H1 (cell line): ENCODE results near the gene ZP2. TPM values are rescaled to one million over a fixed set of nuclear protein-coding genes. Genes with fewer than 3 reads are reported as not detected.

Source experiments
- EP300 ChIP-seq, 2 experiments: IDR thresholded peaks; 1 replicate in 1 of 2; 2 replicates in 1 of 2; pipeline ENCODE4 v1.6.1; 2011 to 2012; ENCODE audit warnings: low read depth in 2 of 2, low read length in 2 of 2, mild to moderate bottlenecking in 2 of 2, borderline replicate concordance in 1 of 2, inconsistent platforms in 1 of 2, moderate library complexity in 1 of 2
- JUN ChIP-seq: IDR thresholded peaks from 2 replicates; pipeline ENCODE4 v1.6.1; 2011; ENCODE audit warnings: low read depth, mild to moderate bottlenecking, improper control_type of control experiment, low read length
- SAP30 ChIP-seq: fragments of 300-600 bp; sonication (generic); IDR thresholded peaks from 2 replicates; pipeline ENCODE4 v1.7.1; 2012; ENCODE audit warnings: low read length, moderate library complexity, mild to moderate bottlenecking, inconsistent platforms; ENCODE audit not compliant: insufficient read depth, insufficient replicate concordance
- SP2 ChIP-seq: IDR thresholded peaks from 2 replicates; pipeline ENCODE4 v1.6.1; 2012; ENCODE audit warnings: mild to moderate bottlenecking, low read length, inconsistent platforms
- YY1 ChIP-seq: IDR thresholded peaks from 2 replicates; pipeline ENCODE4 v1.6.1; 2011; ENCODE audit warnings: low read depth, mild to moderate bottlenecking, low read length
- polyA plus RNA-seq, 7 experiments: library from polyadenylated mRNA; depleted of rRNA in 3 of 7; stranded (reverse) in 5 of 7; unstranded in 2 of 7; fragments of >200 nt in 5 of 7; fragments of 200-250 nt in 2 of 7; gene quantifications; 1 replicate in 5 of 7; 2 replicates in 1 of 7; 4 replicates in 1 of 7; pipeline versions ENCODE4 v1.2.1 to v1.2.3, GENCODE V29; 2011 to 2013; ENCODE audit warnings: missing spikeins in 2 of 7, mixed read lengths in 2 of 7
- total RNA-seq: library from RNA; stranded (reverse); fragmentation: NEBNext Ultra II Directional; extraction: Animal tissue kit (Norgen Biotek cat#: 25700); gene quantifications from 2 replicates; pipeline ENCODE4 v1.2.1, GENCODE V29; 2021
- TF ChIP-seq, protein P1 (sequence below): fragments of 300-600 bp; sonication (generic); IDR thresholded peaks from 2 replicates; pipeline ENCODE4 v1.7.1; 2012; ENCODE audit warnings: low read length, moderate library complexity, mild to moderate bottlenecking, inconsistent platforms; ENCODE audit not compliant: insufficient replicate concordance
- TF ChIP-seq, protein P2 (sequence below): IDR thresholded peaks from 2 replicates; pipeline ENCODE4 v1.6.1; 2012; ENCODE audit warnings: inconsistent platforms
- TF ChIP-seq, protein P3 (sequence below): IDR thresholded peaks from 2 replicates; pipeline ENCODE4 v1.6.1; 2011; ENCODE audit warnings: low read length, improper control_type of control experiment

The ZP2 gene
- total and polyA plus RNA-seq, 2 of the 8 experiments (the other 6 are each of a cell fraction or from before 2014, with no cell fraction given) = not detected

DNA sequence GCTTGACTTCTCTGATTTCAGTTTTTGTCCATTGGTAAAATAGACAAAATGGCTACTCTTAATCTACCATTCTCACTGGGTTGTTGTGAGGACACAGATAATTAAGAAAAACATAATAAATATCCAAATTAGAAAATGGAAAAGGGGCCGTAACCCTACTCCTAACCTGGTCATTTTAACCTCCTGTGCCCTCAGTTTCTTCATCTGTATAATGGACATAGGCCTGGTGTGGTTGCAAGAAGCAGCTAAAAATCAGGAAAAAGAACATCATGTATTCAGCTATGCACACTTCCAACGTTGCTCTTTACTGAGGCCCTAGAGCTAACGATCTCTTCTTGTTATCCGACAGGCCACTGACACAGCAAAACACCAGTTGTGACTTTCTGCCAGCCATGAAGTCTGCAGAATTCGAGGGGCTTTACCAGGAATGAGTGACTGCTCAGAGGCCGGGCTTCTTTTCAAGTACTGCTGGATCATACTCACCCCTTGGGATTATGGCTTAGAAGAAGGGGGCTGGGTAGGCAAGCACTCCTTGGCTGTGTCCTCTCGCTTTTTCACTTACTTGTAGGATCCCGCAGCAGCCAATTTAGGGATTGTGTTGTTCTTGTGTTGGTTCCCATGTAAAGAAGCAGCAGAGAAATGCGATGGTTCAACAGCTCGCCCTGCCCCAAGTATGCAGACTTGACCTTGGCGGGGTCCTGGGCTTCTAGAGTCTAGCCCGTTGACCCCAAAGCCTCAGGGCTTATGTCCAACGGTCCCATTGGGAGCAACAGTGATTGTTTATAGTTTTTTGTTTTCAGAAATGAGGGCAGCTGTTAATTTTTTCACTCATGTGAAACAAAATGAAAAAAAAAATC, 32.0 kb downstream of the ZP2 start (continued):
- TF ChIP-seq, protein P1, sequence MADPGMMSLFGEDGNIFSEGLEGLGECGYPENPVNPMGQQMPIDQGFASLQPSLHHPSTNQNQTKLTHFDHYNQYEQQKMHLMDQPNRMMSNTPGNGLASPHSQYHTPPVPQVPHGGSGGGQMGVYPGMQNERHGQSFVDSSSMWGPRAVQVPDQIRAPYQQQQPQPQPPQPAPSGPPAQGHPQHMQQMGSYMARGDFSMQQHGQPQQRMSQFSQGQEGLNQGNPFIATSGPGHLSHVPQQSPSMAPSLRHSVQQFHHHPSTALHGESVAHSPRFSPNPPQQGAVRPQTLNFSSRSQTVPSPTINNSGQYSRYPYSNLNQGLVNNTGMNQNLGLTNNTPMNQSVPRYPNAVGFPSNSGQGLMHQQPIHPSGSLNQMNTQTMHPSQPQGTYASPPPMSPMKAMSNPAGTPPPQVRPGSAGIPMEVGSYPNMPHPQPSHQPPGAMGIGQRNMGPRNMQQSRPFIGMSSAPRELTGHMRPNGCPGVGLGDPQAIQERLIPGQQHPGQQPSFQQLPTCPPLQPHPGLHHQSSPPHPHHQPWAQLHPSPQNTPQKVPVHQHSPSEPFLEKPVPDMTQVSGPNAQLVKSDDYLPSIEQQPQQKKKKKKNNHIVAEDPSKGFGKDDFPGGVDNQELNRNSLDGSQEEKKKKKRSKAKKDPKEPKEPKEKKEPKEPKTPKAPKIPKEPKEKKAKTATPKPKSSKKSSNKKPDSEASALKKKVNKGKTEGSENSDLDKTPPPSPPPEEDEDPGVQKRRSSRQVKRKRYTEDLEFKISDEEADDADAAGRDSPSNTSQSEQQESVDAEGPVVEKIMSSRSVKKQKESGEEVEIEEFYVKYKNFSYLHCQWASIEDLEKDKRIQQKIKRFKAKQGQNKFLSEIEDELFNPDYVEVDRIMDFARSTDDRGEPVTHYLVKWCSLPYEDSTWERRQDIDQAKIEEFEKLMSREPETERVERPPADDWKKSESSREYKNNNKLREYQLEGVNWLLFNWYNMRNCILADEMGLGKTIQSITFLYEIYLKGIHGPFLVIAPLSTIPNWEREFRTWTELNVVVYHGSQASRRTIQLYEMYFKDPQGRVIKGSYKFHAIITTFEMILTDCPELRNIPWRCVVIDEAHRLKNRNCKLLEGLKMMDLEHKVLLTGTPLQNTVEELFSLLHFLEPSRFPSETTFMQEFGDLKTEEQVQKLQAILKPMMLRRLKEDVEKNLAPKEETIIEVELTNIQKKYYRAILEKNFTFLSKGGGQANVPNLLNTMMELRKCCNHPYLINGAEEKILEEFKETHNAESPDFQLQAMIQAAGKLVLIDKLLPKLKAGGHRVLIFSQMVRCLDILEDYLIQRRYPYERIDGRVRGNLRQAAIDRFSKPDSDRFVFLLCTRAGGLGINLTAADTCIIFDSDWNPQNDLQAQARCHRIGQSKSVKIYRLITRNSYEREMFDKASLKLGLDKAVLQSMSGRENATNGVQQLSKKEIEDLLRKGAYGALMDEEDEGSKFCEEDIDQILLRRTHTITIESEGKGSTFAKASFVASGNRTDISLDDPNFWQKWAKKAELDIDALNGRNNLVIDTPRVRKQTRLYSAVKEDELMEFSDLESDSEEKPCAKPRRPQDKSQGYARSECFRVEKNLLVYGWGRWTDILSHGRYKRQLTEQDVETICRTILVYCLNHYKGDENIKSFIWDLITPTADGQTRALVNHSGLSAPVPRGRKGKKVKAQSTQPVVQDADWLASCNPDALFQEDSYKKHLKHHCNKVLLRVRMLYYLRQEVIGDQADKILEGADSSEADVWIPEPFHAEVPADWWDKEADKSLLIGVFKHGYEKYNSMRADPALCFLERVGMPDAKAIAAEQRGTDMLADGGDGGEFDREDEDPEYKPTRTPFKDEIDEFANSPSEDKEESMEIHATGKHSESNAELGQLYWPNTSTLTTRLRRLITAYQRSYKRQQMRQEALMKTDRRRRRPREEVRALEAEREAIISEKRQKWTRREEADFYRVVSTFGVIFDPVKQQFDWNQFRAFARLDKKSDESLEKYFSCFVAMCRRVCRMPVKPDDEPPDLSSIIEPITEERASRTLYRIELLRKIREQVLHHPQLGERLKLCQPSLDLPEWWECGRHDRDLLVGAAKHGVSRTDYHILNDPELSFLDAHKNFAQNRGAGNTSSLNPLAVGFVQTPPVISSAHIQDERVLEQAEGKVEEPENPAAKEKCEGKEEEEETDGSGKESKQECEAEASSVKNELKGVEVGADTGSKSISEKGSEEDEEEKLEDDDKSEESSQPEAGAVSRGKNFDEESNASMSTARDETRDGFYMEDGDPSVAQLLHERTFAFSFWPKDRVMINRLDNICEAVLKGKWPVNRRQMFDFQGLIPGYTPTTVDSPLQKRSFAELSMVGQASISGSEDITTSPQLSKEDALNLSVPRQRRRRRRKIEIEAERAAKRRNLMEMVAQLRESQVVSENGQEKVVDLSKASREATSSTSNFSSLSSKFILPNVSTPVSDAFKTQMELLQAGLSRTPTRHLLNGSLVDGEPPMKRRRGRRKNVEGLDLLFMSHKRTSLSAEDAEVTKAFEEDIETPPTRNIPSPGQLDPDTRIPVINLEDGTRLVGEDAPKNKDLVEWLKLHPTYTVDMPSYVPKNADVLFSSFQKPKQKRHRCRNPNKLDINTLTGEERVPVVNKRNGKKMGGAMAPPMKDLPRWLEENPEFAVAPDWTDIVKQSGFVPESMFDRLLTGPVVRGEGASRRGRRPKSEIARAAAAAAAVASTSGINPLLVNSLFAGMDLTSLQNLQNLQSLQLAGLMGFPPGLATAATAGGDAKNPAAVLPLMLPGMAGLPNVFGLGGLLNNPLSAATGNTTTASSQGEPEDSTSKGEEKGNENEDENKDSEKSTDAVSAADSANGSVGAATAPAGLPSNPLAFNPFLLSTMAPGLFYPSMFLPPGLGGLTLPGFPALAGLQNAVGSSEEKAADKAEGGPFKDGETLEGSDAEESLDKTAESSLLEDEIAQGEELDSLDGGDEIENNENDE = no peak
- TF ChIP-seq SAP30 (no peak), EP300 (IDR thresholded peaks at IDR 0.05; ENCODE audit: borderline replicate concordance in 1 of 2, low read depth in 2 of 2, low read length in 2 of 2) (no peak), YY1 (no peak), JUN (no peak), SP2 (no peak)
- TF ChIP-seq, protein P2, sequence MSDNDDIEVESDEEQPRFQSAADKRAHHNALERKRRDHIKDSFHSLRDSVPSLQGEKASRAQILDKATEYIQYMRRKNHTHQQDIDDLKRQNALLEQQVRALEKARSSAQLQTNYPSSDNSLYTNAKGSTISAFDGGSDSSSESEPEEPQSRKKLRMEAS = no peak
- TF ChIP-seq, protein P3, sequence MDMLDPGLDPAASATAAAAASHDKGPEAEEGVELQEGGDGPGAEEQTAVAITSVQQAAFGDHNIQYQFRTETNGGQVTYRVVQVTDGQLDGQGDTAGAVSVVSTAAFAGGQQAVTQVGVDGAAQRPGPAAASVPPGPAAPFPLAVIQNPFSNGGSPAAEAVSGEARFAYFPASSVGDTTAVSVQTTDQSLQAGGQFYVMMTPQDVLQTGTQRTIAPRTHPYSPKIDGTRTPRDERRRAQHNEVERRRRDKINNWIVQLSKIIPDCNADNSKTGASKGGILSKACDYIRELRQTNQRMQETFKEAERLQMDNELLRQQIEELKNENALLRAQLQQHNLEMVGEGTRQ = no peak
